Mammary epithelial cell (primary cell): ENCODE data around the gene SLCO3A1.

Experiments
- CTCF ChIP-seq, 2 donors: IDR thresholded peaks in 1 of 2; conservative IDR thresholded peaks in 1 of 2; 2 replicates each; pipeline ENCODE4 v1.5.1; 2011 to 2012; ENCODE audit warnings: inconsistent platforms in 2 of 2, low read length in 2 of 2, mild to moderate bottlenecking in 2 of 2, control low read depth in 1 of 2, low read depth in 1 of 2; ENCODE audit not compliant: insufficient read depth in 1 of 2; ENCODE audit errors: extremely low read depth in 1 of 2
- EZH2 ChIP-seq: IDR thresholded peaks from 2 replicates; pipeline ENCODE4 v1.6.1; 2012; ENCODE audit warnings: low read length, inconsistent platforms, borderline replicate concordance

GRCh38 chr15:92033723-92034122 lies 180.2 kb downstream of the SLCO3A1 start:
- TF ChIP-seq CTCF (conservative IDR thresholded peaks at IDR 0.05 in 1 of 2, IDR thresholded peaks at IDR 0.05 in 1 of 2; ENCODE audit: extremely low read depth in 1 of 2, insufficient read depth in 1 of 2, low read depth in 1 of 2, low read length in 2 of 2), result no peak
- no peak for TF ChIP-seq EZH2
